HG03095 (cell line): Measurements from ENCODE around the gene ANO7.

ENCODE experiments used
- ATAC-seq: cut with Tn5 transposase; IDR thresholded peaks from one replicate; pipeline ENCODE4 v1.9.1; 2021; ENCODE audit warnings: moderate library complexity; ENCODE audit not compliant: unreplicated experiment

Gene ANO7

GRCh38 chr2:241225545-241225944, 37.1 kb downstream of the ANO7 start:
- ATAC-seq, result no peak

DNA sequence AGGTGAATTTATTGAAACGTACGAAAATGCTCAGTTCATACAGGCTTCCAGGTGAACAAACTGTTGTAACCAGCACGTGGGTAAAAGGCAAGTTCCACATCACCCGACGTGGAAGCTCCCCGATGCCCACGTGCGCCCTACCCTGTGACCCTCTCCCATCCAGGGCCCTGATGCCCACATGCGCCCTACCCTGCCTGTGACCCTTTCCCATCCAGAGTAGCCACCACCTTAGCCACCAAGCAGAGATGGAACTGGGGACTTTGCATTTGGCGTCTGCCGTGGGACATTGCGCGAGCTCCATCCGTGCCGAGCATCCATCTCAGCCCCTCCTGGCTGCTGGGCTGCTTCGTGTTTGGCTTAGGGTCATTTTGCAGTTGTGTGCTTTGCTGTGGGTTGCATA, 37.5 kb downstream of the ANO7 start:
- no peak for ATAC-seq

DNA sequence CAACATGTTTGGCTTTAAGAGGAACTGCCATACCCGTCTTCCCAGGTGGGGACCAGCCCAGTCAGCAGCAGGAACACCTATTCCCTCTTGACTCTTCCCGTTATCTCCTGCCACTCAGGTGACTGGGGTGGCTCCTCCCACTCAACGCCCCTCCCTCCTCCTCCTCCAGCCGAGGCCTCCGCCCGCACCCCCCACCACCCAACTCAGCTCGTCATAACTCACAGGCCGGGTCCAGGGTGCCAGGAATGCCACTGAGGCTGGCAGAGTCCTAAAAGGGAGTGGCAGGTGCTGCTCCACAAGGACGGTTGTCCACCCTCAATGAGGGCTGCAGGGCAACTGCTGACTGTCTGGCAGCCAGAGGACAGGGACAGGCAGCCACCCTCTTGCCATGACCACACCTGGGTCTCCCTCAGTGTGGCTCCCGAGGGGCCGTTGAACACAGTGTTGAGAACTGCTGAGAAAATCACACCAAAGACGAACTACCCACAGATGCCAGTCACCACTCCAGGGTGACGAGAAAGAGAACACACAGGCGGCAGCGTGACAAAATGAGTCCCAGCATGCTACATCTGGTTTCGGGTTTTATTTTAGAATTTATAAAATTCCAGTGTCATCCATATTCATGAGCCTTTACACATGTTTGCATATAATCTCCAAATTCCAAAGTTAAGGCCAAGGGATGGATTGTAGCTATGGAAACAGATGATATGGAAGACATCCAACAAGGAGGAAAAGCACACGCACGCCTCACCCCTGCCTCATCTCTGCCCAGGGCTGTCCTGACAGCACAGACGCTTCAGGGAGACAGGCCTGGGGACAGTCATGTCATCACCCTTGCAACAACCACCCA, 38.5 kb downstream of the ANO7 start:
- ATAC-seq, result no peak

GRCh38 chr2:241227594-241227993, 39.1 kb downstream of the ANO7 start:
- no peak for ATAC-seq

DNA sequence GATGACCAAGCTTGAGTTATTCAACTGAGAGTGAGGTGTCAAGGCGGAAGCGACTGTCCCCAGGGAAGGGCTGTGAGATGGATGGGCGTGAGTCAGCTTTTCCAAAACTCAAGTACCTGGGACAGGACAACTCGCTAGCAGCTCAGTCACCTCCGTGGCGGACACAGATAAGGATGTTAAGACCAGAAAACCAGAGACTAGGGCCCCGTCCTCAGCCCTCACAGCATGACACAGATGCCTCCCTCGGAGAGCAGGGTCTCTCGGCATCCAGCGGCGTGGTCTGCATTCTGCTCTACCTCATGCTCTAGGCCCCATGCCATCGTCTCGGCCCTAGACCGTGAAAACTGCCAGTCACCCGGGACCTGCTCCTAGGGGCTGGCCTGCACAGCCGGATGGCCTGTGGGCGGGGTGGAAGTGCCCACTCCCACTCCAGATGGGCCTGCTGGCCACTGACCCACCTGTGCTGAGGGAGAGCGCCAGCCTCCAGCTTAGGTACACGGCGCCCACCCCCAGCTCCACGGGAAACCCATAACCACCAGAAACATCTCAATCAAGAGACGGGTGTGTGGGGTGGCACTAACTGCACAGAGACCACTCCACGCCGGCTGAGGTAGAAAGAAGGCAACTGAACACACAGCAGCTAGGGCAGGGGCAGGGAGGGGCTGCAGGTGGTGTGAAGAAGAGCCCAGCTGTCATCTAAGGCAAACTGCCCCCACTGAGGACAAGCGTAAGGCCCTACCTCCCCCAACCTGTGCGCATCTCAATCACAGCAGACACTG, 39.8 kb downstream of the ANO7 start:
- no peak for ATAC-seq

DNA sequence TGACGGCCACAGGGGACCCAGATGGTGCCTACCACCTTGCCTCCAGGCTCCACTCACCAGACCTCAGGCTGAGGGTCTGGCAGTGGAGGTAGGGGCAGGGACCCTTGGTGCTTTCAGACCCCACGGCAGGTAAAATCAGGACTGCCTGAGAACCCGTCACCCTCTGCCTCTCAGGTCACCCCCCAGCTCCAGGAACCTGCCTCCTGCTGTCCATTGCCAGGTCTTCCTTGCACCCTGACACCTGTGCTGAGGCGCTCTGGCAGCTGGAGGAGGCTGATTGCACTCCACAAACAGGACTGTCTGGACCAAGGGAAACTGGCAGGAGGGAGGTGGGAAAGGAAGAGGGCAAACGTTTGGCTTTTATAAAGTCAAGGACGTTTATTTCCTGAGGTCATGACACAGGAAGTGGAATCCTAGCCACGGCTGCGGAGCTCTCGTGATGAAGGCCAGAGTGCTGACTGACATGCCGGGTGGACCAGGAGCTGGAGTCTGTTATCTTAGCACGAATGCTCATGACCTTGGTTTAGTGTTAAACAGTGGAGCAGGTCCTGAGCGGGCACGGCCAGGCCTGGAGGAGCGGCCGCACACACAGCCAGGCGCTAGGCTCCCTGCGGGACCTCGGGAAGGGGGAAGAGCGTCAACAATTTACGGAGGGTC, 40.5 kb downstream of the ANO7 start:
- no peak for ATAC-seq

DNA sequence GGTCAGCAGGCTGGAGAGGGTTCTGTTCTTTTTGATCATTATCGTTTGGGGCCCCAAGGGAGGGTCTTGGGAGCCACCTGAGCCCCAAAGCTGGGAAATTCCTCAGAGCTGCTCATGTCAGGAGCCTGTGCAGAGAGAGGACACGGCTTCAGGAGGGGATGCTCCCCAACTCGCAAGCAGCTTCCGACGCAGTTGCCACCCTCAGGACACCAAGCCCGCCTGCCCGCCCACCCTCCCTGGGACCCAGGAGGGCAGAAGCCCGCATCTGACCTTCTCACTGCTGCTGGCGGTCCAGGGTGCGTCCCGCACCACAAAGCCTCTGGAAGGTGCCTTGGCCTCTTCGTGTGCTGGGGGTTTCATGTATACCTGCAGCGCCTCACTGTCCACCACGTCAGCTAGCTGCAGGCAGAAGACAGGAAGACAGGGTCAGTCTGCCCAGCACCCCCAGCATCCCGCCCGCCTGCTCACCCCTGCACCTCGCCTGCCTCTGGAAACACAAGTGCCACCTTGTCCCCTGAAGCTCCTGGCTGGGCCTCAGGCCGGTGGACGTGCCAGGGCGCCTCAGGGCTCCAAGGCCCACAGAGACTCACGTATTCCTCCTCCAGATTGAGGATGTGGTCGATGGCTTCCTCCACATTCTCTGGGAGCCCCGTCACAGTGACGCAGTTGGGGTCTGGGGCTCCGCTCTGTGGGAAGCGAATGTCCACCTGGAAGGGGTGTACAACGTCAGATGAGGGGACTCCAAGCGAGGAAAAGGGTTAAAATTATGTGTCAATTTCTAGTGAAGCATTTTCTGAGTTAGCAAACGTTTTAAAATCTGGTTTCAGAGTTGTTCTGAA, 41.3 kb downstream of the ANO7 start:
- ATAC-seq, result no peak

GRCh38 chr2:241230435-241230834, 42.0 kb downstream of the ANO7 start:
- ATAC-seq, result no peak

DNA sequence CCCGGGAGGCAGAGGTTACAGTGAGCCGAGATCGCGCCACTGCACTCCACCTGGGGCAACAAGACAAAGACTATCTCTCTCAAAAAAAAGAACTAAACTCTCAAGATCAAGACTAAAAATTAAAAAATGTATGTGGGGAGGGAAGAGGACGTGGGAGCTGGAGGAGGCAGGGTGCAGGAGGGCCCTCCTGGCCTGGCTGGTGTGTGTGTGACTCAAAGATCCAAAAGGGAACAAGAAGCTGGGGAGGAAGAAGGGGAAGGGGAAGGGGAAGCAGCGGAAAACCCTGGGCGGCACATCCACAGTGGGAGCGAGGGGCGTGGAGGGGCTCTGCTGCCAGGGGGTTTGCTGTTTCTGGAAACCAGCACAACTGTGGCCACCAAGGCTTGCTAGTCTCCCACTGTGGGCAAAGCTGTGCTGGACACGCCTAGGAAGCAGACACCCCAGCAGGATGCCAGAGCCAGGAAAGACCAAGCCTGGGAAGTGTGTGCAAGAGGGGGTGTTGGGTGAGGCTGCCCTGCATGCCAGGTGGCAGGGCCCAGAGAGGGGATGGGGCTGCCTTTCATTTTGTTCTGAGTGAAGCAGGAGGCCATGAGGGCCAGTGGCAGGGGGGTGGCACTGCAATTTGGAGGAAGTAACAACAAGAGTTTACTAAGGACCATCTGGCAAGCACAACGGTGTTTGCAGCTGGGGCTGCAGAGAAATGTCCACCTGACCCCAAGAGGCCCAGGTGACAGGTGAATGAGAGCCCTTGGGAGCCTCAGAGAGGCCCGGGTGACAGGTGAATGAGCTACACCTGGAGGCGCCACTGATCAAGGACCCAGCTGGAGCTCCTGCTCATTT, 44.5 kb downstream of the ANO7 start:
- no peak for ATAC-seq

- ATAC-seq, result no peak
Observed at GRCh38 chr2:241234066-241234790, 45.8 kb downstream of the ANO7 start.

GRCh38 chr2:241234962-241235740, 46.7 kb downstream of the ANO7 start:
- no peak for ATAC-seq

- no peak for ATAC-seq
Observed at GRCh38 chr2:241235859-241236593, 47.5 kb downstream of the ANO7 start.

DNA sequence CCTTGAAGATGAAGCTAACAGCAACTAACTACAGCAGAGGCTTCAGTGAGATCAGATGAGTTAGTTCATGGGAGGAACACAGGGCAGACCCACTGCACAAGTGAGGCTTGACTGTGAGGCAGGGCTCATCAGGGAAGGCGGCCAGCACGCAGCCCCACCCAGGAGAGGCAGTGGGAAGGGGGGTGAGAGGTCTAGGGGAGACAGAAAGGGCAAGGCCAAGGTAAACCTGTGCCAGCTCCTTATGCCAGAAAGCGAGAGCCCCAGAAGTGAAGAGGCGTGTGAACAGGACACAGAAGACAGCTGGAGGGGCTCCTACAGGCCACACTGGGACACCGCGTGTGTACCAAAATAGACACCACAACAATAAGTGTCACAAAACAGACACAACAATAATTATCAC, 48.6 kb downstream of the ANO7 start:
- no peak for ATAC-seq

GRCh38 chr2:241237949-241238371, 49.5 kb downstream of the ANO7 start:
- no peak for ATAC-seq

DNA sequence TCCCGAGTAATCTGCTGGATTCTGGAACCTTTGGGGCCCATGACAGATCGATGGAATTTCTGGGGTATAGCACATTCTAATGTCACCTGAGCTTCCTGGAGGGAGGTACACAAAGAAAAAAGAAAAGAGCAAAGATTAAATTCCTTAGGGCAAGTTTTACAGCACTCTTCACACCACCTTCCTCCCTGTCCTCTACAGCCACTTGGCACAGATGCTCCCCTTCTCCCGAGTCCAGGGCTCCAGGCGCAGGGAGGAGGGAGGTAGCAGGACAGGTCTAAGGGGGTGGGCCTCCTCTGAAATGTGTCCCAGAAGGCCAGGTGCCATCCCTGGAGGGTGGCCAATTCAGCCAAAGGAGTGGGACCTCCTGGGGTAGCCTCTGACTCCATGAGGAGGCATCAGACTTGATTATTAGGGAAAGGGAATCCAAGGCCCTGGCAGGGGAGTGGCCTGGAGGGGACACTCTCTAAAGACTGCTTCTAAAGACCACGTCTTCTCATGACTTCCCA, 50.3 kb downstream of the ANO7 start:
- no peak for ATAC-seq

- ATAC-seq, result no peak
Observed at GRCh38 chr2:241239552-241240202, 51.2 kb downstream of the ANO7 start.
